Panc1 (cell line): ENCODE results near the gene FBN1.

Experiments
- POLR2AphosphoS5 ChIP-seq: IDR thresholded peaks from 2 replicates; pipeline ENCODE4 v1.6.1; 2012; ENCODE audit warnings: mild to moderate bottlenecking, low read depth, low read length, moderate library complexity
- TCF7L2 ChIP-seq: IDR thresholded peaks from 2 replicates; pipeline ENCODE4 v1.6.1; 2011; ENCODE audit warnings: mild to moderate bottlenecking, low read depth, low read length, inconsistent platforms
- TF ChIP-seq, protein P1 (sequence below): fragments of 450-650 bp; IDR thresholded peaks from 2 replicates; pipeline ENCODE4 v1.5.1; 2017; ENCODE audit warnings: mild to moderate bottlenecking

GRCh38 chr15:48391950-48392349 is 253.6 kb downstream of the FBN1 start:
- TF ChIP-seq, protein P1, sequence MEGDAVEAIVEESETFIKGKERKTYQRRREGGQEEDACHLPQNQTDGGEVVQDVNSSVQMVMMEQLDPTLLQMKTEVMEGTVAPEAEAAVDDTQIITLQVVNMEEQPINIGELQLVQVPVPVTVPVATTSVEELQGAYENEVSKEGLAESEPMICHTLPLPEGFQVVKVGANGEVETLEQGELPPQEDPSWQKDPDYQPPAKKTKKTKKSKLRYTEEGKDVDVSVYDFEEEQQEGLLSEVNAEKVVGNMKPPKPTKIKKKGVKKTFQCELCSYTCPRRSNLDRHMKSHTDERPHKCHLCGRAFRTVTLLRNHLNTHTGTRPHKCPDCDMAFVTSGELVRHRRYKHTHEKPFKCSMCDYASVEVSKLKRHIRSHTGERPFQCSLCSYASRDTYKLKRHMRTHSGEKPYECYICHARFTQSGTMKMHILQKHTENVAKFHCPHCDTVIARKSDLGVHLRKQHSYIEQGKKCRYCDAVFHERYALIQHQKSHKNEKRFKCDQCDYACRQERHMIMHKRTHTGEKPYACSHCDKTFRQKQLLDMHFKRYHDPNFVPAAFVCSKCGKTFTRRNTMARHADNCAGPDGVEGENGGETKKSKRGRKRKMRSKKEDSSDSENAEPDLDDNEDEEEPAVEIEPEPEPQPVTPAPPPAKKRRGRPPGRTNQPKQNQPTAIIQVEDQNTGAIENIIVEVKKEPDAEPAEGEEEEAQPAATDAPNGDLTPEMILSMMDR = no peak
- TF ChIP-seq POLR2AphosphoS5 (no peak), TCF7L2 (no peak)
